K562 (cell line): ENCODE data around the gene PTOV1. TPM values are rescaled to one million over a fixed set of nuclear protein-coding genes. Genes with fewer than 3 reads are reported as not detected.

Experiments
- ATAC-seq: fragments of 200-7000 bp; cut with Tn5 transposase; 3 replicates; pipeline ENCODE4 v1.9.1; 2020; ENCODE audit warnings: moderate library complexity
- BruUV-seq: library from RNA; stranded (reverse); fragments of 400-500 nt; replicated peaks from 2 replicates; lab custom pipeline; 2021; lab: Mats Ljungman, UMichigan
- CTCF ChIA-PET: fragments of 300-600 bp; formaldehyde crosslinking; extraction: SDS; loops from one replicate; lab custom pipeline; 2021; ENCODE audit warnings: low intra/inter-chr PET ratio; lab: Yijun Ruan, JAX
- POLR2A ChIA-PET: fragments of 300-600, 350-650 bp; sonication (Branson Sonifier 250); formaldehyde crosslinking; extraction: SDS; loops from one replicate; lab custom pipeline; 2021; ENCODE audit warnings: antibody characterized with exemption, inconsistent platforms; lab: Yijun Ruan, JAX
- DNase-seq, 4 experiments: peaks; one replicate each; pipeline versions ENCODE4 v3.0.0 to v3.0.0-alpha.2; 2011 to 2018; ENCODE audit warnings: low spot score in 3 of 4, mixed read lengths in 3 of 4; ENCODE audit errors: extremely low read depth in 1 of 4
- FAIRE-seq: peaks from 2 replicates; lab custom pipeline; 2011; peaks lifted over from hg19 to GRCh38; lab: Jason Lieb, UNC
- H2AFZ ChIP-seq: 2 replicates; pipeline ENCODE4 v1.6.0; 2011; ENCODE audit warnings: low read depth, low read length, control low read depth, inconsistent platforms
- H3K27ac ChIP-seq: fragments of 200-600 bp; 3 replicates; pipeline ENCODE4 v1.8.0; 2011; ENCODE audit warnings: low read depth, mild to moderate bottlenecking, control low read depth, inconsistent platforms, low read length, moderate library complexity, mixed read lengths; ENCODE audit errors: extremely low read depth
- H3K27me3 ChIP-seq, 2 experiments: fragments of 300-600 bp in 1 of 2; 2 replicates in 1 of 2; 3 replicates in 1 of 2; pipeline versions ENCODE4 v1.6.0 to v1.8.0; 2011; ENCODE audit warnings: inconsistent platforms in 2 of 2, low read length in 2 of 2, mild to moderate bottlenecking in 1 of 2, mixed read lengths in 1 of 2, moderate library complexity in 1 of 2; ENCODE audit not compliant: control insufficient read depth in 2 of 2, insufficient read depth in 2 of 2
- H3K36me3 ChIP-seq: fragments of 300-600 bp; 3 replicates; pipeline ENCODE4 v1.8.0; 2011; ENCODE audit warnings: mild to moderate bottlenecking, low read length, inconsistent platforms; ENCODE audit not compliant: control insufficient read depth, insufficient read depth
- H3K4me1 ChIP-seq, 2 experiments: fragments of 200-600 bp in 1 of 2; replicated peaks in 1 of 2; 2 replicates in 1 of 2; 3 replicates in 1 of 2; pipeline versions ENCODE4 v1.5.1 to v1.8.0; 2011; ENCODE audit warnings: inconsistent platforms in 2 of 2, low read length in 2 of 2, mild to moderate bottlenecking in 1 of 2, mixed read lengths in 1 of 2, moderate library complexity in 1 of 2; ENCODE audit not compliant: control insufficient read depth in 2 of 2, insufficient read depth in 2 of 2
- H3K4me2 ChIP-seq: 2 replicates; pipeline ENCODE4 v1.6.1; 2011; ENCODE audit warnings: low read length, control low read depth, inconsistent platforms, mixed read lengths; ENCODE audit not compliant: insufficient read depth
- H3K4me3 ChIP-seq: fragments of 200-600 bp; sonication (generic), shearing (Covaris generic); 2 replicates; pipeline ENCODE4 v1.5.1; 2016; ENCODE audit warnings: control low read depth, inconsistent platforms
- H3K79me2 ChIP-seq: fragments of 200-600 bp; 3 replicates; pipeline ENCODE4 v1.8.0; 2011; ENCODE audit warnings: low read length, inconsistent platforms; ENCODE audit not compliant: control insufficient read depth, insufficient read depth
- H3K9ac ChIP-seq, 2 experiments: 2 replicates each; pipeline versions ENCODE4 v1.6.0 to v1.6.1; 2011; ENCODE audit warnings: low read depth in 2 of 2, low read length in 2 of 2, control low read depth in 1 of 2, inconsistent platforms in 1 of 2, mild to moderate bottlenecking in 1 of 2, mixed read lengths in 1 of 2; ENCODE audit not compliant: insufficient read depth in 1 of 2
- H3K9me1 ChIP-seq: one replicate; pipeline ENCODE4 v1.6.0; 2011; ENCODE audit warnings: inconsistent platforms, mild to moderate bottlenecking, low read length, moderate library complexity; ENCODE audit not compliant: control insufficient read depth, insufficient read depth
- H3K9me3 ChIP-seq: replicated peaks from 2 replicates; pipeline ENCODE4 v1.5.1; 2011; ENCODE audit warnings: low read depth, low read length, inconsistent platforms; ENCODE audit not compliant: control insufficient read depth, insufficient read depth
- H4K20me1 ChIP-seq: replicated peaks from 2 replicates; pipeline ENCODE4 v1.6.1; 2011; ENCODE audit warnings: low read length, inconsistent platforms, mixed read lengths; ENCODE audit not compliant: control insufficient read depth, insufficient read depth
- ESRRB ChIP-seq: fragments of 250-450 bp; sonication (Bioruptor Pico); IDR thresholded peaks from 2 replicates; pipeline ENCODE4 v1.5.0; 2020; ENCODE audit warnings: mild to moderate bottlenecking, moderate library complexity, borderline replicate concordance
- ETV6 ChIP-seq, 3 experiments: fragments of 150-350 bp in 1 of 3; sonication (generic) in 1 of 3; formaldehyde crosslinking in 1 of 3; IDR thresholded peaks; 2 replicates each; pipeline versions ENCODE4 v1.6.1 to v1.8.0; 2014 to 2022; ENCODE audit warnings: borderline replicate concordance in 2 of 3, low read depth in 2 of 3, antibody characterized with exemption in 1 of 3, low read length in 1 of 3, mild to moderate bottlenecking in 1 of 3, missing genetic modification reagents in 1 of 3
- GATA2 ChIP-seq: sonication (generic); formaldehyde crosslinking; IDR thresholded peaks from 2 replicates; pipeline ENCODE4 v1.4.0; 2020; ENCODE audit warnings: mild to moderate bottlenecking, missing genetic modification reagents
- KDM1A ChIP-seq, 2 experiments: fragments of 450-650 bp; IDR thresholded peaks; 2 replicates each; pipeline ENCODE4 v1.6.1; 2016; ENCODE audit warnings: mild to moderate bottlenecking in 2 of 2
- KLF16 ChIP-seq: IDR thresholded peaks from 2 replicates; pipeline ENCODE4 v1.6.1; 2016; ENCODE audit warnings: antibody characterized with exemption
- LCOR ChIP-seq: sonication (generic); formaldehyde crosslinking; IDR thresholded peaks from 2 replicates; pipeline ENCODE4 v1.8.0; 2022; ENCODE audit warnings: mild to moderate bottlenecking, missing genetic modification reagents
- NR2C2 ChIP-seq, 2 experiments: fragments of 200-800 bp in 1 of 2; sonication (Bioruptor generic) in 1 of 2; sonication (generic) in 1 of 2; formaldehyde crosslinking in 1 of 2; IDR thresholded peaks; 2 replicates each; pipeline versions ENCODE4 v1.6.1 to v1.8.0; 2016 to 2022; ENCODE audit warnings: mild to moderate bottlenecking in 1 of 2, missing compliant biosample characterization in 1 of 2, missing genetic modification characterization in 1 of 2, missing genetic modification reagents in 1 of 2
- RCOR1 ChIP-seq, 2 experiments: IDR thresholded peaks; 2 replicates each; pipeline ENCODE4 v1.6.1; 2012; ENCODE audit warnings: low read depth in 2 of 2, low read length in 2 of 2, borderline replicate concordance in 1 of 2, improper control_type of control experiment in 1 of 2
- RUNX1 ChIP-seq: sonication (generic); IDR thresholded peaks from 2 replicates; pipeline ENCODE4 v1.6.1; 2016; ENCODE audit warnings: antibody characterized with exemption, low read depth
- TAF1 ChIP-seq: IDR thresholded peaks from 2 replicates; pipeline ENCODE4 v1.6.1; 2011; ENCODE audit warnings: mild to moderate bottlenecking, low read length, moderate library complexity; ENCODE audit not compliant: insufficient read depth, control insufficient read depth, severe bottlenecking; ENCODE audit errors: extremely low read depth
- TAF7 ChIP-seq: fragments of 450-650 bp; IDR thresholded peaks from 2 replicates; pipeline ENCODE4 v1.6.1; 2016; ENCODE audit warnings: missing genetic modification characterization, missing compliant biosample characterization
- THRB ChIP-seq: fragments of 450-650 bp; formaldehyde crosslinking; conservative IDR thresholded peaks from 2 replicates; pipeline ENCODE4 v1.4.0; 2022; ENCODE audit warnings: mild to moderate bottlenecking, missing genetic modification characterization
- ZBTB5 ChIP-seq: fragments of 450-650 bp; IDR thresholded peaks from 2 replicates; pipeline ENCODE4 v1.6.1; 2017; ENCODE audit warnings: antibody characterized with exemption
- ZEB2 ChIP-seq: fragments of 450-650 bp; IDR thresholded peaks from 2 replicates; pipeline ENCODE4 v1.6.1; 2016
- WGBS: fragments of 100-300 bp; shearing (Covaris generic); methylation state at CpG from one replicate; pipeline ENCODE4 v1.1.6; 2016; ENCODE audit warnings: low coverage, mixed read lengths; ENCODE audit not compliant: insufficient coverage; ENCODE audit errors: missing lambda C conversion rate; 5-methylcytosine and 5-hydroxymethylcytosine counted together
- in situ Hi-C: fragments of 300-500 bp; cut with MboI; formaldehyde crosslinking; loops from 4 replicates; pipeline ENCODE4 v1.15.0; 2018; ENCODE audit warnings: inconsistent platforms, mixed read lengths
- intact Hi-C: fragments of 100-400 bp; cut with micrococcal nuclease; formaldehyde crosslinking; loops from 2 replicates; pipeline ENCODE4 v1.14.2; 2022
- polyA plus RNA-seq, 8 experiments: library from polyadenylated mRNA; depleted of rRNA in 4 of 8; stranded (reverse) in 5 of 8; unstranded in 3 of 8; fragments of >200 nt; fragmentation: Nextera tagmentation in 2 of 8; fragmentation: Illumina TruSeq in 1 of 8; extraction: Ambion mirVana in 2 of 8; extraction: Trizol in 1 of 8; gene quantifications; 2 replicates each; pipeline versions ENCODE4 v1.2.1 to v1.2.3, GENCODE V29; 2011 to 2014; ENCODE audit warnings: inconsistent platforms in 1 of 8, missing spikeins in 1 of 8
- total RNA-seq, 7 experiments: library from RNA; depleted of rRNA in 6 of 7; stranded (reverse); fragments of >200 nt in 6 of 7; fragmentation: Illumina TruSeq in 2 of 7; extraction: Trizol in 2 of 7; gene quantifications; 2 replicates each; pipeline versions ENCODE4 v1.2.1 to v1.2.3, GENCODE V29; 2011 to 2021; ENCODE audit warnings: low replicate concordance in 1 of 7
- TF ChIP-seq, protein P1 (sequence below): sonication (generic); formaldehyde crosslinking; IDR thresholded peaks from 2 replicates; pipeline ENCODE4 v1.8.0; 2022; ENCODE audit warnings: missing genetic modification reagents, mild to moderate bottlenecking, borderline replicate concordance

The PTOV1 gene
- total and polyA plus RNA-seq, 9 of the 15 experiments (the other 6 are each of a cell fraction or from before 2014, with no cell fraction given): 4.9 to 169 (median 43.5) TPM

DNA sequence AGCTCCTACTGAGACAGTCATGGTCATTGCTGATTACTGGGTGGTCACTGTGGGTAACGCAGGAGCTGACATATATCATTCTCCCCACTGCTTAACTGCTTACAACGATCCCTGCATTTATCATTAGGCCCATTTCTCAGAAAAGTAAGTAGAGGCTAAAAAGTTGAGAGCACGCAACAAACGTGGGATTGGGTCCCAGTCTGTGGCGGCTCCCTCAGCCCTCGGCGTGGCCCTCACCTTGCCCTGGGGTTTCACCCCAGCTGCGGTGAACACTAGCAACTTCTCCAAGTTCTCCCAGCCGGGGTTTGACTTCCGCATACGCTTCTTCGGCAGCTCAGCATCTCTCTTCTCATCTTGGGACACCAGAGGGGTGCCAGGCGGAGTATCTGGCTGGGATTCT, 13.9 kb downstream of the PTOV1 start:
- H3K4me2 ChIP-seq: peak overlapping the region; percentile 98
- BruUV-seq: no TSS peak
- peak overlapping the region; percentile 98; the same call in 1 of the 2 replicates for H3K4me3 ChIP-seq
- H3K79me2 ChIP-seq: peaks cover 39% of the 10 kb centered on the region
- no peaks in the 10 kb centered on the region for H3K9me3 ChIP-seq
- H3K27me3 ChIP-seq: no peaks in the 10 kb centered on the region
- peaks cover 4% of the 10 kb centered on the region for H3K9me1 ChIP-seq
- H4K20me1 ChIP-seq: peaks cover 19% of the 10 kb centered on the region; the same call in 1 of the 2 replicates
- peaks cover 52% of the 10 kb centered on the region for H3K36me3 ChIP-seq
- H2AFZ ChIP-seq: no peak overlapping the region
- ChIA-PET CTCF (no interaction called here), POLR2A (interaction anchor here (0.6 to 2.2 kb wide), 13 partner anchors 11 to 188 kb away, joined by 3 to 18 read pairs (median 5); partner anchors contain the start of genes AKT1S1, FUZ, NUP62 and PTOV1)
- FAIRE-seq: peak; percentile 6
- ATAC-seq: no peak
- WGBS: 60% methylated on average over 13 of the region's 13 CpGs
- peaks cover 30 to 84% of the 10 kb centered on the region in 2 experiments for H3K4me1 ChIP-seq
- peak overlapping the region; percentile 5 to 89; a peak in 2 of 4 replicates for H3K9ac ChIP-seq
- intact Hi-C loops: loop anchor here (5.0 kb wide), 3 partner anchors 62 to 188 kb away; partner anchors contain the start of genes AP2A1, ATF5, NUP62 and PRMT1
- DNase-seq: no peak
- in situ Hi-C loops: no loop called here
- H3K27ac ChIP-seq: peak overlapping the region; percentile 10; the same call in 1 of the 3 replicates
- no peak for TF ChIP-seq ZEB2
- no peak for TF ChIP-seq RUNX1
- TF ChIP-seq RCOR1 (IDR thresholded peaks at IDR 0.05; ENCODE audit: borderline replicate concordance in 1 of 2, low read depth in 2 of 2, low read length in 2 of 2): peak; percentile 28 to 52; a peak in 2 of 4 replicates
- TF ChIP-seq, protein P1, sequence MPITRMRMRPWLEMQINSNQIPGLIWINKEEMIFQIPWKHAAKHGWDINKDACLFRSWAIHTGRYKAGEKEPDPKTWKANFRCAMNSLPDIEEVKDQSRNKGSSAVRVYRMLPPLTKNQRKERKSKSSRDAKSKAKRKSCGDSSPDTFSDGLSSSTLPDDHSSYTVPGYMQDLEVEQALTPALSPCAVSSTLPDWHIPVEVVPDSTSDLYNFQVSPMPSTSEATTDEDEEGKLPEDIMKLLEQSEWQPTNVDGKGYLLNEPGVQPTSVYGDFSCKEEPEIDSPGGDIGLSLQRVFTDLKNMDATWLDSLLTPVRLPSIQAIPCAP (CRISPR knock-in tag): no peak
- no peak for TF ChIP-seq THRB (CRISPR knock-in tag)
- TF ChIP-seq KLF16: no peak
- TF ChIP-seq KDM1A (IDR thresholded peaks at IDR 0.05): peak; percentile 77 to 83
- no peak for TF ChIP-seq LCOR (CRISPR knock-in tag)
- TF ChIP-seq NR2C2 (CRISPR knock-in tag; IDR thresholded peaks at IDR 0.05): no peak
- TF ChIP-seq NR2C2 (tag; IDR thresholded peaks at IDR 0.05): no peak
- TF ChIP-seq ETV6 (IDR thresholded peaks at IDR 0.05; ENCODE audit: borderline replicate concordance in 1 of 2, low read depth in 2 of 2, low read length in 1 of 2): no peak
- no peak for TF ChIP-seq ETV6 (CRISPR knock-in tag; IDR thresholded peaks at IDR 0.05; ENCODE audit: borderline replicate concordance)
- TF ChIP-seq ZBTB5: no peak
- peak; percentile 3; the same call in 1 of the 2 replicates for TF ChIP-seq GATA2 (CRISPR knock-in tag)
- no peak for TF ChIP-seq TAF1
- TF ChIP-seq ESRRB (CRISPR knock-in tag): no peak
- no peak for TF ChIP-seq TAF7 (tag)
